Esophagus (tissue), 2 donors: ENCODE results near the gene KLRF2. TPM values are rescaled to one million over a fixed set of nuclear protein-coding genes. Genes with fewer than 3 reads are reported as not detected.

Source experiments
- H3K27ac ChIP-seq, 2 donors: one replicate each; pipeline ENCODE4 v1.5.1; 2013; ENCODE audit warnings: low read depth in 2 of 2, mild to moderate bottlenecking in 2 of 2, inconsistent platforms in 1 of 2, low read length in 1 of 2, moderate library complexity in 1 of 2
- H3K27me3 ChIP-seq, 2 donors: one replicate each; pipeline ENCODE4 v1.6.1; 2013; ENCODE audit warnings: low read length in 2 of 2, control low read depth in 1 of 2, mild to moderate bottlenecking in 1 of 2; ENCODE audit not compliant: insufficient read depth in 2 of 2, control insufficient read depth in 1 of 2
- H3K36me3 ChIP-seq, 2 donors: one replicate each; pipeline ENCODE4 v1.6.1; 2013; ENCODE audit warnings: low read length in 1 of 2; ENCODE audit not compliant: control insufficient read depth in 2 of 2, insufficient read depth in 2 of 2
- H3K4me1 ChIP-seq, 2 donors: one replicate each; pipeline ENCODE4 v1.6.1; 2013; ENCODE audit warnings: low read length in 1 of 2; ENCODE audit not compliant: control insufficient read depth in 2 of 2, insufficient read depth in 2 of 2
- H3K4me3 ChIP-seq, 2 donors: one replicate each; pipeline ENCODE4 v1.5.1; 2013; ENCODE audit warnings: low read length in 2 of 2, mild to moderate bottlenecking in 2 of 2, low read depth in 1 of 2, moderate library complexity in 1 of 2
- H3K9me3 ChIP-seq, 2 donors: one replicate each; pipeline ENCODE4 v1.6.1; 2013; ENCODE audit warnings: mild to moderate bottlenecking in 2 of 2, low read depth in 1 of 2, low read length in 1 of 2, moderate library complexity in 1 of 2; ENCODE audit not compliant: control insufficient read depth in 2 of 2, insufficient read depth in 1 of 2
- WGBS, 2 donors: extraction: QIAGEN DNeasy Blood & Tissue Kit; methylation state at CpG; one replicate each; pipeline ENCODE4 v1.1.7; 2013; 5-methylcytosine and 5-hydroxymethylcytosine counted together
- polyA plus RNA-seq, 2 donors: library from polyadenylated mRNA; stranded (reverse); fragments of 200-250 nt; gene quantifications; one replicate each; pipeline ENCODE4 v1.2.3, GENCODE V29; 2013
- donor health status: healthy with polysubstance abuse.
- donor health status: Bipolar disorder and iron deficiency.

The KLRF2 gene
- polyA plus RNA-seq, 2 donors: not detected

DNA sequence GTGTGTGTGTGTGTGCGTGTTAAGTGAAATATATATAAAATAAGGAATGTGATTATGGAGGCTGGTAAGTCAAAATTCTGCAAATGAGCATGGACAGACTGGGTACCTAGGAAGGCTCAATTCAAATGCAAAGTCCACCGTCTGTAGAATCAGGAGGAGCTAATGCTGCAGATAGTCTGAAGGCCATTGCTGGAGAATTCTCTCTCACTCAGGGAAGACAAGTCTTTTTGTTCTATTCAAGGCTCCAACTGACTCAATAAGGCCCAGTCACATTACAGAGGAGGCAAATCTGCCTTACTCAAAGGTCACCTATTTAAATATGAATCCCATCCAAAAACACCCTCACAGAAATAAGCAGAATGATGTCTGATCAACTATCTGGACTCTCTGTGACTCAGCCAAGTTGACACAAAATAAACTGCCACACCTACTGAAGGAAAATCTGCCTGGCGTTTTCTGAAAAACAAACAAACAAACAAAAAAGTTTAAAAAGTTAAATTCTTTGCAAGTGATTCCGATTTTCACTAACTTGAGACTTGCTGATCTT lies 684 bp upstream of the KLRF2 start:
- Histone ChIP-seq H3K27ac (no peak overlapping the region), H3K36me3 (no peaks in the 10 kb centered on the region), H3K27me3 (no peaks in the 10 kb centered on the region), H3K9me3 (no peaks in the 10 kb centered on the region), H3K4me3 (no peak overlapping the region), H3K4me1 (no peaks in the 10 kb centered on the region)
- 76 to 81% methylated on average over 4 of the region's 4 CpGs for WGBS, 2 donors

DNA sequence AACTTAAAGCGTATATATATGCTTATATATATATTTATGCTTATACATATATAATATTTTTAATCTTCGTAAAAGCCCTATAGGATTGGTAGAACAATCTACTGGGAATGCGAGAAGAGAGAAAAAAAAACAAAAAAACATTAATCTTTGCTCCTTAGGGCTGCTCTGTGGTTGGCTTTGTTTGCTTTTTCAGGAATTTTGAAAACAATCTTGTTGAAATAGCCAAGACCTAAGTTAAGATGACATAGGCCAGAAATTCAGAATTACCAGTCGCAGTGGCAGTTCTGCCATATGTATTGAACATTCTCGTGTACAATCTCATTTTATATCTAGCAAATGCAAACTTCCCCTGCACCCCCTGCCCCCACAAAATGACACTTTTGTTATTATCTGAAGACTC lies 699 bp downstream of the KLRF2 start:
- Histone ChIP-seq H3K4me1 (no peaks in the 10 kb centered on the region), H3K4me3 (no peak overlapping the region), H3K27me3 (no peaks in the 10 kb centered on the region), H3K27ac (no peak overlapping the region), H3K36me3 (no peaks in the 10 kb centered on the region), H3K9me3 (no peaks in the 10 kb centered on the region)
- WGBS, 2 donors: 85 to 86% methylated on average over 5 of the region's 5 CpGs

- Histone ChIP-seq H3K27me3 (no peaks in the 10 kb centered on the region), H3K9me3 (no peaks in the 10 kb centered on the region), H3K4me3 (no peak overlapping the region), H3K27ac (no peak overlapping the region), H3K36me3 (no peaks in the 10 kb centered on the region), H3K4me1 (no peaks in the 10 kb centered on the region)
Measured at GRCh38 chr12:9883175-9883574, 1.9 kb downstream of the KLRF2 start.

- H3K4me1 ChIP-seq: no peaks in the 10 kb centered on the region
- H3K36me3 ChIP-seq: no peaks in the 10 kb centered on the region
- H3K9me3 ChIP-seq: no peaks in the 10 kb centered on the region
- no peak overlapping the region for H3K4me3 ChIP-seq
- H3K27ac ChIP-seq: no peak overlapping the region
- no peaks in the 10 kb centered on the region for H3K27me3 ChIP-seq
- WGBS, 2 donors: 44 to 46% methylated on average over 4 of the region's 4 CpGs
Measured at GRCh38 chr12:9888665-9889273, 7.5 kb downstream of the KLRF2 start.

GRCh38 chr12:9895215-9895971 lies 14.1 kb downstream of the KLRF2 start:
- no peak overlapping the region for H3K27ac ChIP-seq
- H3K4me1 ChIP-seq: no peaks in the 10 kb centered on the region
- no peaks in the 10 kb centered on the region for H3K27me3 ChIP-seq
- H3K9me3 ChIP-seq: peaks cover 0 to 2% of the 10 kb centered on the region in 2 donors
- no peak overlapping the region for H3K4me3 ChIP-seq
- no peaks in the 10 kb centered on the region for H3K36me3 ChIP-seq
- WGBS, 2 donors: 80 to 84% methylated on average over 6 of the region's 6 CpGs

DNA sequence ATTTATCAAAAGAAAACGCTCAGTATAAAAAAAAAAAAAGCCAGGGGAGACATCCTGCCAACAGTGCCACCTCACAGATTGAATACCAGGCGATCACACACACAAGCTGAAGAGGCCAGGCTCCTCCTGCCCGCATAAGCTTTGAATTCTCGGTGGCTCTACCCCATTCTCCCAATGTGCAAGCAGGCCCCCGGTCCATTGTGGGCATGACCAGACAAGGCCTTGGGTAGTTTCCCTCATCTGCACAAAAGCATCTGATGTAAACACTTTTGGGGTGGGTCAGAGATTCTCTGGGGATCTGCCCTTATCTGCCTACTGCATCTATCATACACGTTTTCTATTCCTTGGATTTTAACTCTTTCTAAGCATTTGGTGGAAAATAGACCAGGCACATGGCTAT lies 16.2 kb downstream of the KLRF2 start:
- H3K4me3 ChIP-seq: no peak overlapping the region
- 49 to 50% methylated on average over 6 of the region's 6 CpGs for WGBS, 2 donors
- H3K4me1 ChIP-seq: no peaks in the 10 kb centered on the region
- H3K27ac ChIP-seq: no peak overlapping the region
- no peaks in the 10 kb centered on the region for H3K27me3 ChIP-seq
- H3K9me3 ChIP-seq: peaks cover 2% of the 10 kb centered on the region in 2 donors
- H3K36me3 ChIP-seq: no peaks in the 10 kb centered on the region

GRCh38 chr12:9899209-9899608 lies 17.9 kb downstream of the KLRF2 start:
- Histone ChIP-seq H3K27ac (no peak overlapping the region), H3K36me3 (no peaks in the 10 kb centered on the region), H3K4me1 (no peaks in the 10 kb centered on the region), H3K9me3 (peaks cover under 1 to 2% of the 10 kb centered on the region in 2 donors), H3K27me3 (no peaks in the 10 kb centered on the region), H3K4me3 (no peak overlapping the region)
- WGBS, 2 donors: 94% methylated on average over 2 of the region's 2 CpGs

DNA sequence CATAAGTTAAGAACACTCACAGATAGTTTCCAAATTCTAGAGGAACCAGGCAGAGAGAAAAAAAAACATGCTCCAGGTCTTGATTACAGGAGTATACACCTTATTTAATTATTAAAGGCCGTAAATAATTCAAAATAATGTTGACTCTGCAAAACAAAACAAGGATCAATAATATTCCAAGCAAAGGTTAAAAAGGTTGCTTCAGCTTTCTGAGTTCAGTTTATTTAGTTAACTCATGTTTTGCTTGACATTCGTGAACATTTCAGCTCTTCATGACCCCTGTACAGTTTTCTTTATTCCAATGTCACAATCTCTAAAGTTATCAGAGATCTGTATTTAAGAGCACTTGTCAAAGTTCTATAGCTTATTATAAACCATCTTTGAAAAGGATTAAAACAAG lies 19.6 kb downstream of the KLRF2 start:
- Histone ChIP-seq H3K27me3 (no peaks in the 10 kb centered on the region), H3K36me3 (no peaks in the 10 kb centered on the region), H3K9me3 (peaks cover 0 to 2% of the 10 kb centered on the region in 2 donors), H3K4me1 (no peaks in the 10 kb centered on the region), H3K27ac (no peak overlapping the region), H3K4me3 (no peak overlapping the region)
- WGBS, 2 donors: 70 to 85% methylated on average over 2 of the region's 2 CpGs

DNA sequence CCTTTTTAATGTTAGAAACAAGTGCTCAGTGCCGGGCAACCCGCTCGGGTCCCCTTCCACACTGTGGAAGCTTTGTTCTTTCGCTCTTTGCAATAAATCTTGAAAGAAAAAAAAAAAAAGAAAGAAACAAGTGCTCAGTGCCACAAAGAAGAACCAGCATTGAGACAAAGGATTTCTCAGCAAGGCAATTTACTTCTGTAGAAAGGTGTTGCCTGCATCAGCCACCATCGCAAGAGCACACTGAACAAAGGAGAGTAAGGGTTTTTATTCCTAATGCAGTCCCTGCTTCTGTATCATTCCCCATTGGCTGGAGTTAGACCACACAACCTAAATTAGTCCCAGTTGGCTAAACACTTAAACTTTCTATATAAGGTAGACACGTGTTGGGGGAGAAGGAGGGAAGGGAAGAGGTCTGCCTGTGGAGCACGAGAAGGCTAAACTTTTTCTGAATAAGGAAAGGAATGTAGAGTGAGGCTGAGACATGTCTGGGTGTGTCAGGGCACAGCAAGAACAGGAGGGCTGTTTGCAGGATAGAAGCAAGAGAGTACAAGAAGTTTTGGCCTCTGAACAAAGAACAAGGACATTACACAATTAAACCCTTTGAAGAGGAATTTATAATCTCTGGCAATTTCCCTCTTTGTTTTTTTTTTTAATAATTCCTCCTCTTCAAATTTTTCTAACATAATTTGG lies 21.4 kb downstream of the KLRF2 start:
- Histone ChIP-seq H3K4me1 (no peaks in the 10 kb centered on the region), H3K4me3 (no peak overlapping the region), H3K27me3 (no peaks in the 10 kb centered on the region), H3K36me3 (no peaks in the 10 kb centered on the region), H3K9me3 (peaks cover 0 to 2% of the 10 kb centered on the region in 2 donors), H3K27ac (no peak overlapping the region)
- WGBS, 2 donors: 80 to 83% methylated on average over 7 of the region's 7 CpGs
